GM21526 (cell line): ENCODE data around the gene PPM1G.
A peak's percentile ranks its signal among the peaks of the same experiment; 100 is the strongest.
"Not testable (repeated sequence)": the region's sequence is repeated elsewhere in the genome, so short reads cannot be mapped to it uniquely, and the experiment has no call there.

ENCODE experiments used
- ATAC-seq: cut with Tn5 transposase; IDR thresholded peaks from one replicate; pipeline ENCODE4 v1.9.1; 2021; ENCODE audit warnings: moderate library complexity; ENCODE audit not compliant: unreplicated experiment, low FRiP score

Gene PPM1G

DNA sequence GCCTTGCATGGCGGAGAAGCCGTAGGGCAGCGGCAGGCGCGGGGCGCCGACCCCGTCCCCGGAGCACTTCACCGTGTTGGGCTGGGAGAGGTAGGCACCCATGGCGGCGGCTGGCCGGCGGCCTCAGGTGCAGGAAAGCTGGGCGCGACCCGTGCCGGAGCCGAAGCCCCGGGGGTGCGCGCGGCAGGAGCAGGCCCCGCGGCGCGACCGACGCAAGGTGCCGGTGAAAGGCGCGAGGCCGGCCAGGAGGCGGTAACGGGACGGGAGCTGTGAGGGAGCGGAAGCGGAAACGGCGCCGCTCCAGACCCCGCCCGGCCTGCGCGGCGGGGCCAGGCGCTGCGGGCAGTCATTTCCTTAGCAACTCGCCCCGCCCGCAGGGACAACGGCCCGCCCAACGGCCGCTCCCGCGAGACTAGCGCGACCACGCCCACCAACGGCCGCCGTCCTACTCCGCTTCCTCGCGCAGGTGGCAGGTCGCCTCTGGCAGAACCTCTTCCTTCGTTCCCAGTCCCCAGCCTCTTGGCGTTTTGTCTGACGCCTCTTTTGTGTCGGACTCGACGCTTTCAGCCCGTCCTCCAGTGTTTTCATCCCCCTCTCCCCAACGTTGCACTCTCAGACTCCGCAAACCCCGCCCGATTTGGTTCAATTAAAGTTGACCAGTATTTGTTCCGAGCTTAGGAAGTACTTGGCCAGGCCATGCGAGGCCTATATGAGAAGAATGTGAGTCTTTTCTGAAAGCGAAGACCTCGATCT, at the start of gene PPM1G:
Gene PPM1G (minus strand): TSS at position 271 of the 753 bp plus-strand sequence. CDS start 169 bp downstream, at position 102.
- peak; percentile 90 for ATAC-seq

DNA sequence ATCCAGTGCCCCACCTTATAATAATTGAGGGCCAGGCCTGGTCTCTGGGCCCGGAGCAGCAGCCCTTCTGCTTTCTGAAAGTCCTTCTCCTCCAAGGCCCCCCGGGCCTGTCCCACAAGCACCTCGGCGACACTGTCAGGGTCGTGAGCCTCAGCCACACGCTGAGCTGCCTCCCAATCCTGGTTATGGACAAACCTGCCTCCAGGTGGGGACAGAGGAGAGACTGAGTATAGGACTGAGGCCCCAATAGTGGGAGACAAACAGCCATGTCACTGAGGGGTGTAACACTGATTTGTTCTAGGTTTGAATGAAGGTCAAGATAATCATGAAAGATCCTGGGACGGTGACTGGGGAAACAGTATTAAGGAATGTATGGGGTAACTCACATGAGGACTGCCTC, 44.6 kb upstream of the PPM1G start:
- ATAC-seq, result no peak

DNA sequence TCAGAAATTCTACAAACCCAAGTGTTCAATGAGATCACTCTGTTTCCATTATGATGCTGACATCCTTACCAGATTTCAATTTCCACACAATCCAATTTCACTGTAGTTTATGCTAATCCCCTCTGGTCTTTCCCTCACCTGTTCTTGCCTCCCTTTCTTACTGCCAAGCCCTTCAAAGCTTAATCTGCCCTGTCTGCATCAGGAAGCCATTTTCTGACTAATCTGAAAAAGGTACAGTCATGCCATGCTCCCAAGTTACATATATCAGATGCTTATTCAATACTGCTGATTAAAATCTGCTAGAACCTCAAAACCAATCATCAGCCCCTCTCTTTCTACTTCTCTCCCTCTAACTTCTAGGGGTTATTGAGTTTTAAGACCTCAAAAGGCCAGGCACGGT, 41.7 kb upstream of the PPM1G start:
- ATAC-seq, result no peak

GRCh38 chr2:27448381-27448780, 39.0 kb upstream of the PPM1G start:
- no peak for ATAC-seq

DNA sequence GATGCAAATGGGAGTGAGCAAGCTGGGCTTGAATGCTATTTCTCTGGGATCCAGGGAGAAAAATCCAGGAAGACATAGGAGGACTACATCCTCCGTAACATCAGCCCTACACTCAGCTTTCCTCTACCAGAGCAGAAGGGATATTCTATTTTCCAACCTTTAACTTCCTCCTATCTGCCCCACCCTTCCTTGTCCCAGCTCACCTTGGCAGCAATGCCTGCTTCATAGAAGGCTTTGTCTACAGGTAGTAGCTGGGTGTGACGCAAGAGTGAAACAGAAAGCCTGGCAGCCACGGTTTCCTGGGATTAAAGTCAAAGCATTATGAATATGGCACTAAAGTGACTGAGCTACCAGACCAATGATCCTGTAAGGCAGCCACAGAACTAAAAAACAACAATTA, 36.7 kb upstream of the PPM1G start:
- no peak for ATAC-seq

- no peak for ATAC-seq
Observed at GRCh38 chr2:27445615-27446014, 36.2 kb upstream of the PPM1G start.

DNA sequence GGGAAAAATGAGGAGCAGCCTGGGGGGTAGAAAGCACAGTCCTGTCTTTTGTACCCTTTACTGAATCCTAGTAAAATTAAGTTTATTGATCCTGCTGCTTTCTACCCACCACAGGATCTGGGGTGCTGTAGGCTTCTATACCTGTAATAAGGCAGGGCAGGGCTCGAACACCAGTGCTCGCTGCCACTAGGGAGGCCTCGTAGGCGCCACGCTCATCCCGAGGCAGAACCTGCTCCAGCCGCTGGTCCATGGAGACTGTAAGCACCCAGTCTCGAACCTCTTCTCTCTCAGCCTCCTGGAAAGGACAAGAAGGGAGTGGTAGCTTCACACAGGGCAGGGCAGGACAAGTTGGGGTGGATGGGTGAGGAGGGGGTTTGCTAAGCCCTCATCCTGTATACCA, 35.8 kb upstream of the PPM1G start:
- no peak for ATAC-seq

DNA sequence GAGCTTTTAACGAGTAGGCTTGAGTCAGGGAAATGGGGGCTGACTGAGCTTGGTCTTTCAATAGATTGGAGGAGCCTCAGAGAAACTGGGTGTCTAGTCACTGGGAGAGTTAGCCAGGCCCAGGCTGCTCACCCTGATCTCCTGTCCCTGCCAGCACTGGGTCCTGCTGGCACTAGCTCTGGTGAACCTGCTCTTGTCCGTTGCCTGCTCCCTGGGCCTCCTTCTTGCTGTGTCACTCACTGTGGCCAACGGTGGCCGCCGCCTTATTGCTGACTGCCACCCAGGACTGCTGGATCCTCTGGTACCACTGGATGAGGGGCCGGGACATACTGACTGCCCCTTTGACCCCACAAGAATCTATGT, 33.5 kb upstream of the PPM1G start:
- ATAC-seq, result no peak

DNA sequence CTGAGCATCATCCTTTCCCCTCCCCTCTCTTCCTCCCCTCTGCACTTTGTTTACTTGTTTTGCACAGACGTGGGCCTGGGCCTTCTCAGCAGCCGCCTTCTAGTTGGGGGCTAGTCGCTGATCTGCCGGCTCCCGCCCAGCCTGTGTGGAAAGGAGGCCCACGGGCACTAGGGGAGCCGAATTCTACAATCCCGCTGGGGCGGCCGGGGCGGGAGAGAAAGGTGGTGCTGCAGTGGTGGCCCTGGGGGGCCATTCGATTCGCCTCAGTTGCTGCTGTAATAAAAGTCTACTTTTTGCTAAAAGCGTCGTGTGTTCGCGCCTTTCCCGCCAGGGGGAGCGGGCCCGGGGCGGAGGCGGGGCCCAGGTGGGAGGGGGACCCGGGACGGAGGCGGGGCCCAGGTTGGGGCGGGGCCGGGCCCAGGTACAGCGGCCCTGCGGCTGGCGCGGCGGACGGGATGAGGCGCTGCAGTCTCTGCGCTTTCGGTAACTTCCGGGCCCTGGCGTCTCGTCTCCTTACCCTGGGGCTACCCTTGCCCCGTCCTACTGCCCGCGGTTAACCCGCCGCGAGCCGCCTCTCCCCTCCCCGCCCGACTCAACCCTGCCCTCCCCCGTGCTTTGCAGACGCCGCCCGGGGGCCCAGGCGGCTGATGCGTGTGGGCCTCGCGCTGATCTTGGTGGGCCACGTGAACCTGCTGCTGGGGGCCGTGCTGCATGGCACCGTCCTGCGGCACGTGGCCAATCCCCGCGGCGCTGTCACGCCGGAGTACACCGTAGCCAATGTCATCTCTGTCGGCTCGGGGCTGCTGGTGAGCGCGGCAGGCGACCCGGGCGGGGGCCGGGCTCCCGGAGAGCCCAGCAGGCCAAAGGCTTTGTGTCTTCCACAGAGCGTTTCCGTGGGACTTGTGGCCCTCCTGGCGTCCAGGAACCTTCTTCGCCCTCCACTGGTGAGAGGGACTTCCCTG, 32.8 kb upstream of the PPM1G start, which contains the start of gene KRTCAP3:
Gene KRTCAP3 (plus strand): TSS at position 424 of the 962 bp plus-strand sequence. CDS start 32 bp downstream, at position 456.
- no peak for ATAC-seq

DNA sequence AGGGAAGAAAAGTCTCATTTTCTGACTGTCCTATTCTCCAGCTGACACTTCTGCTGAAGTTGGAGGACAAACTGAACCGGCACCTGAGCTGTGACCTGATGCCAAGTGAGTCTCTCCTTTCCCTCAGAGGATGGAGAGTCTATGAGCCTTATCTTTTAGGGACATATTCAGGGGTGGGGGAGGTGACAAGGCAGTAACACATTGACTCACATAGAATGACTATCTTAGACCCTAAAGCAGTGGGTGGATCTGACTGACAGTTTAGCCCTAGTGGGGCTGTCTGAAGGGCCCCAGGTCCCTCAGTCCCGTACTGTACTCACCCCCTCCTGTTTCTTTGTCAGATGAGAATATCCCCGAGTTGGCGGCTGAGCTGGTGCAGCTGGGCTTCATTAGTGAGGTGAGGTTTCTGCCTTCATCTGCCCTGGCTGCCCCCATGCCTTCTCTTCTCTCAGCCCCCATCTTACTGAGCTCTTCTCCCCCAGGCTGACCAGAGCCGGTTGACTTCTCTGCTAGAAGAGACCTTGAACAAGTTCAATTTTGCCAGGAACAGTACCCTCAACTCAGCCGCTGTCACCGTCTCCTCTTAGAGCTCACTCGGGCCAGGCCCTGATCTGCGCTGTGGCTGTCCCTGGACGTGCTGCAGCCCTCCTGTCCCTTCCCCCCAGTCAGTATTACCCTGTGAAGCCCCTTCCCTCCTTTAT, 32.0 kb upstream of the PPM1G start:
- no peak for ATAC-seq

DNA sequence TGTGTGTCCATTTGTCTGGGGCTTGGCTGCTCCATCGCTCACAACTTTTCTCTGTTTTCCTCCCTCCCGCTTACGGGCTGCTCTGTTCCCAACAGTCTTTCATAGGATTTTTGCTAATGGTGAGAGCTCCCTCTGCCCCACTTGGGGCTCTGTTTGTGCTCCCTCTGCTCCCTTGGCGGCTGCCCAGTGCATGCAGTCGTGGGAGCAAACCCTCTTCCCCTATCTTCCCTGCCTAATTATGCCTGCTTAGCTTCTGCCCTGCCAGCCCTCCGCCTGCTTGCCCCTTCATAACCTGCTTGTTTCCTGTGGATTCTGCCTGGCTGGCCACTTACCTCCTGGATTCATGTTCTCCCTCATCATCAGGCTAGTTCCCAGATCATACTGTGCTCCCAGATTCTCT, 26.2 kb upstream of the PPM1G start:
- ATAC-seq, result no peak

- ATAC-seq, result no peak
Observed at GRCh38 chr2:27431395-27431794, 22.0 kb upstream of the PPM1G start.

- peak; percentile 62 for ATAC-seq
Observed at GRCh38 chr2:27428978-27429541, 19.7 kb upstream of the PPM1G start.

GRCh38 chr2:27428213-27428977, 19.0 kb upstream of the PPM1G start, which contains the start of gene NRBP1:
Gene NRBP1, plus strand, starts transcription at chr2:27428631. Its CDS starts 4,643 bp downstream, at chr2:27433274.
- peak; percentile 81 for ATAC-seq

DNA sequence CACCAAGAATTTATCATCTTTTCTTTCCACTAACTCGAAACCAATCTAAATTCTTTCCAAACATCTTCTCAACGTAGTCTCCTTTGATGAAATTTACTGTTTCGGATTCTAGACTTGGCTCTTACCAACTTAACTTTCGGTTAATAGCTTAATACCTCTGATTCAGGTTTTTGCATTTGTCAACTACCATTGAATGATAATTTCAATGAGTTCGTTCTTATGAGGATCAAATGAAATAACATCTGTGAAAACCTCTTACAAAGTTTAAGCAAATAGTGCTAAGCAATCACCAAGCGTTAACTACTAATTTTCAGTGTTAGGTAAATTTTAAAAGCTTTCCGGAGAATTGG, 18.4 kb upstream of the PPM1G start:
- no peak for ATAC-seq

- ATAC-seq, result not testable (repeated sequence)
Observed at GRCh38 chr2:27425039-27425438, 15.6 kb upstream of the PPM1G start.

DNA sequence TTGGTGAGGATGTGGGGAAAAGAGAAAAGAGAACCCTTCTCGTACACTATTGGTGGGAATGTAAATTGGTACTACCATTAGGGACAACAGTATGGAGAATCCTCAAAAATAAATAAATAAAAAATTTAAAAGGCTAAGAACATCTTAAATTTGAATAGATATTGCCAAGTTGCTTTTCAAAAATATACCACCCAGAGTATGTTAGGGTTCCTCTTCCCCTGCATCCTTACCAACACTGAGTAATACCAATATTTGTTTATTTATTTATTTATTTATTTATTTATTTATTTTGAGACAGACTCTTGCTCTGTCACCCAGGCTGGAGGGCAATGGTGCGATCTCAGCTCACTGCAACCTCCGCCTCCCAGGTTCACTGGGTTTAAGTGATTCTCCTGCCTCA, 13.6 kb upstream of the PPM1G start:
- no peak for ATAC-seq

DNA sequence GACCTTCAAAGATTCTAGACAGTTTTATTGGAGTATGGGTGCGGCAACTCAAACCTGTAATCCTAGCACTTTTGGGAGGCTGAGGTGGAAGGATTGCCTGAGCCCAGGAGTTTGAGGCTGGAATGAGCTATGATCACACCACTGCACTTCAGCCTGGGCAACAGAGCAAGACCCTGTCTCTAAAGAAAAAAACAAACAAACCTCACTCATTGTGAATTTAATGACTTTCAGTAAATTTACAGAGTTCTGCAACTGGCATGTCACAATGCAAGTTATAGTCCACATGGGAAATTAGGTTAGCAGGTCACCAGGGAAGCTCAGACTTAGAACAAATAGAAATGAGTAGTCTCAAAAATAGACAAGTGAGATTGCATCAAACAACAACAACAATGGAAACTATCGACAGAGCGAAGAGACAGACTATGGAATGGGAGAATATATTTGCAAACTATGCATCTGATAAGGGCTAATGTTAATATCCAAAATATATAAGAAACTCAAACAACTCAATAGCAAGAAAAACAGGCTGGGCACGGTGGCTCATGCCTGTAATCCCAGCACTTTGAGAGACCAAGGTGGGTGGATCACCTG, 12.4 kb upstream of the PPM1G start:
- no peak for ATAC-seq

GRCh38 chr2:27420996-27421395, 11.6 kb upstream of the PPM1G start:
- ATAC-seq, result no peak
